Caki2 (cell line): ENCODE measurements around the gene KDM2A. TPM values are rescaled to one million over a fixed set of nuclear protein-coding genes. Genes with fewer than 3 reads are reported as not detected.

Experiments used
- DNase-seq: peaks from one replicate; pipeline ENCODE4 v3.0.0-alpha.2; 2015; ENCODE audit warnings: low read depth
- in situ Hi-C: cut with HindIII; loops from 2 replicates; pipeline ENCODE4 v1.10.0; 2016; ENCODE audit warnings: low sequenced_read_pairs, low pct_unique_long_range_greater_than_20kb, mixed read lengths
- total RNA-seq: library from RNA; depleted of rRNA; stranded (reverse); fragments of >200 nt; shearing (Covaris generic); gene quantifications from 2 replicates; pipeline ENCODE4 v1.2.3, GENCODE V29; 2014; ENCODE audit warnings: low replicate concordance

KDM2A gene
- total RNA-seq, 1 experiment from 2014 or later, result 14.8 TPM

GRCh38 chr11:67265633-67266448 is 146.8 kb downstream of the KDM2A start:
- peak; percentile 28 for DNase-seq

GRCh38 chr11:67266449-67267187 is 147.6 kb downstream of the KDM2A start, which contains the start of gene GRK2:
TSS of gene GRK2 (plus strand) at chr11:67266473. CDS start at chr11:67266700, 227 bp downstream.
- no peak for DNase-seq
- in situ Hi-C loops, result no loop called here

More at GRCh38 chr11:67265633-67266448, 146.8 kb downstream of the KDM2A start:
- in situ Hi-C loops, result no loop called here

GRCh38 chr11:67267188-67268080 is 148.4 kb downstream of the KDM2A start:
- in situ Hi-C loops, result no loop called here
- DNase-seq, result no peak

GRCh38 chr11:67268081-67268961 is 149.3 kb downstream of the KDM2A start:
- in situ Hi-C loops, result no loop called here
- no peak for DNase-seq

- no peak for DNase-seq
- in situ Hi-C loops, result no loop called here
These were observed 149.9 kb downstream of the KDM2A start for GRCh38 chr11:67268962-67269268.

GRCh38 chr11:67269401-67270255 is 150.6 kb downstream of the KDM2A start:
- DNase-seq, result no peak
- in situ Hi-C loops, result no loop called here

GRCh38 chr11:67270256-67271204 is 151.5 kb downstream of the KDM2A start:
- no peak for DNase-seq
- in situ Hi-C loops, result no loop called here

GRCh38 chr11:67271205-67271540 is 152.1 kb downstream of the KDM2A start:
- no peak for DNase-seq
- in situ Hi-C loops, result no loop called here

- in situ Hi-C loops, result no loop called here
- DNase-seq, result no peak
These were observed 152.7 kb downstream of the KDM2A start for GRCh38 chr11:67271541-67272284.

- DNase-seq, result no peak
- in situ Hi-C loops, result no loop called here
These were observed 153.5 kb downstream of the KDM2A start for GRCh38 chr11:67272327-67273259.

GRCh38 chr11:67273260-67273990 is 154.4 kb downstream of the KDM2A start:
- no peak for DNase-seq
- in situ Hi-C loops, result no loop called here

GRCh38 chr11:67274768-67275605 is 155.9 kb downstream of the KDM2A start:
- no peak for DNase-seq
- in situ Hi-C loops, result no loop called here
